SK-N-SH (cell line): ENCODE data around the gene STK39. TPM values are rescaled to one million over a fixed set of nuclear protein-coding genes. Genes with fewer than 3 reads are reported as not detected.

ENCODE experiments used
- CHD2 ChIP-seq: fragments of 150-350 bp; IDR thresholded peaks from 2 replicates; pipeline ENCODE4 v1.6.1; 2018; ENCODE audit warnings: low read length; ENCODE audit not compliant: partially characterized antibody
- GABPA ChIP-seq: IDR thresholded peaks from 2 replicates; pipeline ENCODE4 v1.4.0; 2012; ENCODE audit warnings: low read depth, mild to moderate bottlenecking
- GATA2 ChIP-seq: sonication (generic); formaldehyde crosslinking; IDR thresholded peaks from 2 replicates; pipeline ENCODE4 v1.5.0; 2020; ENCODE audit warnings: mild to moderate bottlenecking, missing genetic modification reagents
- MXI1 ChIP-seq: IDR thresholded peaks from 2 replicates; pipeline ENCODE4 v1.6.1; 2012; ENCODE audit warnings: mild to moderate bottlenecking, low read depth, low read length, improper control_type of control experiment
- NFIC ChIP-seq: IDR thresholded peaks from 2 replicates; pipeline ENCODE4 v1.4.0; 2012; ENCODE audit warnings: borderline replicate concordance
- NRF1 ChIP-seq: IDR thresholded peaks from 2 replicates; pipeline ENCODE4 v1.6.1; 2012; ENCODE audit warnings: low read depth, mild to moderate bottlenecking, low read length
- POLR2AphosphoS5 ChIP-seq: IDR thresholded peaks from 2 replicates; pipeline ENCODE4 v1.6.1; 2012; ENCODE audit warnings: low read depth, low read length
- RAD21 ChIP-seq: IDR thresholded peaks from 2 replicates; pipeline ENCODE4 v1.6.1; 2012; ENCODE audit warnings: mild to moderate bottlenecking, low read length
- RFX5 ChIP-seq: IDR thresholded peaks from 2 replicates; pipeline ENCODE4 v1.6.1; 2012; ENCODE audit warnings: mild to moderate bottlenecking, improper control_type of control experiment, low read length
- SIN3A ChIP-seq: IDR thresholded peaks from 2 replicates; pipeline ENCODE4 v1.6.1; 2012; ENCODE audit warnings: low read depth, mild to moderate bottlenecking, low read length, moderate library complexity, borderline replicate concordance
- YY1 ChIP-seq: IDR thresholded peaks from 2 replicates; pipeline ENCODE4 v1.4.0; 2012; ENCODE audit warnings: low read depth, mild to moderate bottlenecking
- polyA plus RNA-seq, 3 experiments: library from polyadenylated mRNA; depleted of rRNA; stranded (reverse); fragments of >200 nt; gene quantifications; 2 replicates each; pipeline ENCODE4 v1.2.3, GENCODE V29; 2012
- TF ChIP-seq, protein P1 (sequence below): fragments of 200-600 bp; sonication (generic); IDR thresholded peaks from 2 replicates; pipeline ENCODE4 v1.6.1; 2017; ENCODE audit warnings: antibody characterized with exemption, mild to moderate bottlenecking, moderate library complexity
- TF ChIP-seq, protein P2 (sequence below): IDR thresholded peaks from 2 replicates; pipeline ENCODE4 v1.4.0; 2012; ENCODE audit warnings: low read depth, borderline replicate concordance
- TF ChIP-seq, protein P3 (sequence below): IDR thresholded peaks from 2 replicates; pipeline ENCODE4 v1.6.1; 2012; ENCODE audit warnings: mild to moderate bottlenecking, low read depth, low read length, moderate library complexity
- TF ChIP-seq, protein P4 (sequence below): fragments of 150-350 bp; IDR thresholded peaks from 2 replicates; pipeline ENCODE4 v1.6.1; 2017; ENCODE audit warnings: antibody characterized with exemption, low read length, low read depth, borderline replicate concordance
- TF ChIP-seq, protein P5 (sequence below): IDR thresholded peaks from 2 replicates; pipeline ENCODE4; 2012
- TF ChIP-seq, protein P6 (sequence below): fragments of 150-350 bp; IDR thresholded peaks from 2 replicates; pipeline ENCODE4 v1.6.1; 2016; ENCODE audit warnings: mild to moderate bottlenecking, low read depth, low read length

Gene STK39
- polyA plus RNA-seq, 1 of the 3 experiments (the other 2 are of a cell fraction), result 9.6 TPM

DNA sequence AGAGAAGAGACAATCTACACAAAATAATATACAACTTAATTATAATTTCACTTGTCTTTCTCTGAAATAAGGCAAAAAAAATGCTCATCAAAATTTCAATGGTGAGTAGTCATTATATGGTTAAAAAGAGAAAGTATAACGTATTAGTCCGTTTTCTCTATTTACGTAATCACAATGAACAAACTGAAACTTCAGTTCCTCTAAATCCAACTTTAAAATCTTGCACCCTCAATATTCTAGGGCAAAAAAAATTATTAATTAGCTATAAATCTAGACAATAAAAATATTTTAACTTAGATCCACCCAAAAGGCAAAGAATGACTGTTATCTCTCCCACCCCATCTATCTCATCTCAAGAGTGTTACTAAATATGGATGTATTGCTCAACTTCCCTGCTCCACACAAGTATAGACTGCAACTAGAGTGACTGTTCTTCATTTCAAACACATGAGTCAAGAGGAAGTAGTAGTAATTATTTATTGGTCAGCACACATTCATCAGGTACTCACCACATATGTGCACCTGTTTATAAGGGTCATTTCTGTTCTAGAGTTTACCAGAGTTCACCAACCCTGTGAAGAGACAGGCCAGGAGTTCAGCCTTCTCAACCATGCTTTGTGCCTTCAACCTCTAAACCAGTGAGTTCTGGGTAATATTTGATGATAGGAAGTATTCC, 36.4 kb downstream of the STK39 start (continued):
- TF ChIP-seq, protein P1, sequence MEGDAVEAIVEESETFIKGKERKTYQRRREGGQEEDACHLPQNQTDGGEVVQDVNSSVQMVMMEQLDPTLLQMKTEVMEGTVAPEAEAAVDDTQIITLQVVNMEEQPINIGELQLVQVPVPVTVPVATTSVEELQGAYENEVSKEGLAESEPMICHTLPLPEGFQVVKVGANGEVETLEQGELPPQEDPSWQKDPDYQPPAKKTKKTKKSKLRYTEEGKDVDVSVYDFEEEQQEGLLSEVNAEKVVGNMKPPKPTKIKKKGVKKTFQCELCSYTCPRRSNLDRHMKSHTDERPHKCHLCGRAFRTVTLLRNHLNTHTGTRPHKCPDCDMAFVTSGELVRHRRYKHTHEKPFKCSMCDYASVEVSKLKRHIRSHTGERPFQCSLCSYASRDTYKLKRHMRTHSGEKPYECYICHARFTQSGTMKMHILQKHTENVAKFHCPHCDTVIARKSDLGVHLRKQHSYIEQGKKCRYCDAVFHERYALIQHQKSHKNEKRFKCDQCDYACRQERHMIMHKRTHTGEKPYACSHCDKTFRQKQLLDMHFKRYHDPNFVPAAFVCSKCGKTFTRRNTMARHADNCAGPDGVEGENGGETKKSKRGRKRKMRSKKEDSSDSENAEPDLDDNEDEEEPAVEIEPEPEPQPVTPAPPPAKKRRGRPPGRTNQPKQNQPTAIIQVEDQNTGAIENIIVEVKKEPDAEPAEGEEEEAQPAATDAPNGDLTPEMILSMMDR, result no peak
- TF ChIP-seq, protein P2, sequence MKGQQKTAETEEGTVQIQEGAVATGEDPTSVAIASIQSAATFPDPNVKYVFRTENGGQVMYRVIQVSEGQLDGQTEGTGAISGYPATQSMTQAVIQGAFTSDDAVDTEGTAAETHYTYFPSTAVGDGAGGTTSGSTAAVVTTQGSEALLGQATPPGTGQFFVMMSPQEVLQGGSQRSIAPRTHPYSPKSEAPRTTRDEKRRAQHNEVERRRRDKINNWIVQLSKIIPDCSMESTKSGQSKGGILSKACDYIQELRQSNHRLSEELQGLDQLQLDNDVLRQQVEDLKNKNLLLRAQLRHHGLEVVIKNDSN, result no peak
- TF ChIP-seq, protein P3, sequence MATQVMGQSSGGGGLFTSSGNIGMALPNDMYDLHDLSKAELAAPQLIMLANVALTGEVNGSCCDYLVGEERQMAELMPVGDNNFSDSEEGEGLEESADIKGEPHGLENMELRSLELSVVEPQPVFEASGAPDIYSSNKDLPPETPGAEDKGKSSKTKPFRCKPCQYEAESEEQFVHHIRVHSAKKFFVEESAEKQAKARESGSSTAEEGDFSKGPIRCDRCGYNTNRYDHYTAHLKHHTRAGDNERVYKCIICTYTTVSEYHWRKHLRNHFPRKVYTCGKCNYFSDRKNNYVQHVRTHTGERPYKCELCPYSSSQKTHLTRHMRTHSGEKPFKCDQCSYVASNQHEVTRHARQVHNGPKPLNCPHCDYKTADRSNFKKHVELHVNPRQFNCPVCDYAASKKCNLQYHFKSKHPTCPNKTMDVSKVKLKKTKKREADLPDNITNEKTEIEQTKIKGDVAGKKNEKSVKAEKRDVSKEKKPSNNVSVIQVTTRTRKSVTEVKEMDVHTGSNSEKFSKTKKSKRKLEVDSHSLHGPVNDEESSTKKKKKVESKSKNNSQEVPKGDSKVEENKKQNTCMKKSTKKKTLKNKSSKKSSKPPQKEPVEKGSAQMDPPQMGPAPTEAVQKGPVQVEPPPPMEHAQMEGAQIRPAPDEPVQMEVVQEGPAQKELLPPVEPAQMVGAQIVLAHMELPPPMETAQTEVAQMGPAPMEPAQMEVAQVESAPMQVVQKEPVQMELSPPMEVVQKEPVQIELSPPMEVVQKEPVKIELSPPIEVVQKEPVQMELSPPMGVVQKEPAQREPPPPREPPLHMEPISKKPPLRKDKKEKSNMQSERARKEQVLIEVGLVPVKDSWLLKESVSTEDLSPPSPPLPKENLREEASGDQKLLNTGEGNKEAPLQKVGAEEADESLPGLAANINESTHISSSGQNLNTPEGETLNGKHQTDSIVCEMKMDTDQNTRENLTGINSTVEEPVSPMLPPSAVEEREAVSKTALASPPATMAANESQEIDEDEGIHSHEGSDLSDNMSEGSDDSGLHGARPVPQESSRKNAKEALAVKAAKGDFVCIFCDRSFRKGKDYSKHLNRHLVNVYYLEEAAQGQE, result no peak
- TF ChIP-seq NRF1, result no peak
- no peak for TF ChIP-seq MXI1
- no peak for TF ChIP-seq CHD2
- no peak for TF ChIP-seq SIN3A
- peak; percentile 78; the same call in 1 of the 2 replicates for TF ChIP-seq POLR2AphosphoS5
- TF ChIP-seq GABPA, result no peak
- no peak for TF ChIP-seq RAD21
- TF ChIP-seq RFX5, result no peak
- TF ChIP-seq NFIC, result peak; percentile 45; the same call in 1 of the 2 replicates
- TF ChIP-seq, protein P4, sequence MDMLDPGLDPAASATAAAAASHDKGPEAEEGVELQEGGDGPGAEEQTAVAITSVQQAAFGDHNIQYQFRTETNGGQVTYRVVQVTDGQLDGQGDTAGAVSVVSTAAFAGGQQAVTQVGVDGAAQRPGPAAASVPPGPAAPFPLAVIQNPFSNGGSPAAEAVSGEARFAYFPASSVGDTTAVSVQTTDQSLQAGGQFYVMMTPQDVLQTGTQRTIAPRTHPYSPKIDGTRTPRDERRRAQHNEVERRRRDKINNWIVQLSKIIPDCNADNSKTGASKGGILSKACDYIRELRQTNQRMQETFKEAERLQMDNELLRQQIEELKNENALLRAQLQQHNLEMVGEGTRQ, result no peak
- no peak for TF ChIP-seq GATA2 (CRISPR knock-in tag)
- no peak for TF ChIP-seq YY1
- TF ChIP-seq, protein P5, sequence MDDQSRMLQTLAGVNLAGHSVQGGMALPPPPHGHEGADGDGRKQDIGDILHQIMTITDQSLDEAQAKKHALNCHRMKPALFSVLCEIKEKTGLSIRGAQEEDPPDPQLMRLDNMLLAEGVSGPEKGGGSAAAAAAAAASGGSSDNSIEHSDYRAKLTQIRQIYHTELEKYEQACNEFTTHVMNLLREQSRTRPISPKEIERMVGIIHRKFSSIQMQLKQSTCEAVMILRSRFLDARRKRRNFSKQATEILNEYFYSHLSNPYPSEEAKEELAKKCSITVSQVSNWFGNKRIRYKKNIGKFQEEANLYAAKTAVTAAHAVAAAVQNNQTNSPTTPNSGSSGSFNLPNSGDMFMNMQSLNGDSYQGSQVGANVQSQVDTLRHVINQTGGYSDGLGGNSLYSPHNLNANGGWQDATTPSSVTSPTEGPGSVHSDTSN, result peak; percentile 72
- TF ChIP-seq, protein P6, sequence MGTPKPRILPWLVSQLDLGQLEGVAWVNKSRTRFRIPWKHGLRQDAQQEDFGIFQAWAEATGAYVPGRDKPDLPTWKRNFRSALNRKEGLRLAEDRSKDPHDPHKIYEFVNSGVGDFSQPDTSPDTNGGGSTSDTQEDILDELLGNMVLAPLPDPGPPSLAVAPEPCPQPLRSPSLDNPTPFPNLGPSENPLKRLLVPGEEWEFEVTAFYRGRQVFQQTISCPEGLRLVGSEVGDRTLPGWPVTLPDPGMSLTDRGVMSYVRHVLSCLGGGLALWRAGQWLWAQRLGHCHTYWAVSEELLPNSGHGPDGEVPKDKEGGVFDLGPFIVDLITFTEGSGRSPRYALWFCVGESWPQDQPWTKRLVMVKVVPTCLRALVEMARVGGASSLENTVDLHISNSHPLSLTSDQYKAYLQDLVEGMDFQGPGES, result no peak
